ENCODE results near the gene ARHGAP6.

- TF ChIP-seq CTCF (IDR thresholded peaks at IDR 0.05) (no peak), POLR2A (IDR thresholded peaks at IDR 0.05) (no peak)
Observed at GRCh38 chrX:11296051-11296450, 369.7 kb downstream of the ARHGAP6 start.

Data from uterus (tissue), 2 donors.